Measurements from ENCODE around the gene C1QTNF9. TPM values are rescaled to one million over a fixed set of nuclear protein-coding genes. Genes with fewer than 3 reads are reported as not detected.

The C1QTNF9 gene
- total RNA-seq, 1 donor from 2014 or later = not detected

DNA sequence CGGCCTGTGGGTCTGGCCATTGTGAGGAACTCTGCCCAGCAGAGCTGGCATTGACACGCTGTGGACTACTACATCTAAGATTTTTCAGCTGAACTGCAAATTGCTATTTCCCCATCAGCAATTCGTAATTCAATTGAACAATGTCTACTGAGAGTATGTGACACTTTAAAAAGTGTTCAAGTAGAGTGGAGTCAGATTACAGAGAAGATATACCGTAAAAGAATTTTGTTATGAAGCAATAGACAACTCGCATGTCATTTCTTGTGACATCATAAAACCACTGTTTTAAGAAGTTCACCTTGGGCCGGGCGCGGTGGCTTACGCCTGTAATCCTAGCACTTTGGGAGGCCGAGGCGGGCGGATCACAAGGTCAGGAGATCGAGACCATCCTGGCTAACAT lies 32.5 kb upstream of the C1QTNF9 start:
- H3K9me3 ChIP-seq (ENCODE audit: low read depth) = no peaks in the 10 kb centered on the region
- H3F3A ChIP-seq (ENCODE audit: low read depth) = peaks cover under 1% of the 10 kb centered on the region
- TF ChIP-seq EZH2 (IDR thresholded peaks at IDR 0.05) (no peak), EZH2phosphoT487 (IDR thresholded peaks at IDR 0.05) (no peak)
- TF ChIP-seq, protein P1, sequence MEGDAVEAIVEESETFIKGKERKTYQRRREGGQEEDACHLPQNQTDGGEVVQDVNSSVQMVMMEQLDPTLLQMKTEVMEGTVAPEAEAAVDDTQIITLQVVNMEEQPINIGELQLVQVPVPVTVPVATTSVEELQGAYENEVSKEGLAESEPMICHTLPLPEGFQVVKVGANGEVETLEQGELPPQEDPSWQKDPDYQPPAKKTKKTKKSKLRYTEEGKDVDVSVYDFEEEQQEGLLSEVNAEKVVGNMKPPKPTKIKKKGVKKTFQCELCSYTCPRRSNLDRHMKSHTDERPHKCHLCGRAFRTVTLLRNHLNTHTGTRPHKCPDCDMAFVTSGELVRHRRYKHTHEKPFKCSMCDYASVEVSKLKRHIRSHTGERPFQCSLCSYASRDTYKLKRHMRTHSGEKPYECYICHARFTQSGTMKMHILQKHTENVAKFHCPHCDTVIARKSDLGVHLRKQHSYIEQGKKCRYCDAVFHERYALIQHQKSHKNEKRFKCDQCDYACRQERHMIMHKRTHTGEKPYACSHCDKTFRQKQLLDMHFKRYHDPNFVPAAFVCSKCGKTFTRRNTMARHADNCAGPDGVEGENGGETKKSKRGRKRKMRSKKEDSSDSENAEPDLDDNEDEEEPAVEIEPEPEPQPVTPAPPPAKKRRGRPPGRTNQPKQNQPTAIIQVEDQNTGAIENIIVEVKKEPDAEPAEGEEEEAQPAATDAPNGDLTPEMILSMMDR (IDR thresholded peaks at IDR 0.05) = no peak
- H2AFZ ChIP-seq (replicated peaks) = no peak overlapping the region
- H3K4me2 ChIP-seq = no peak overlapping the region
- no peak overlapping the region for H3K27ac Mint-ChIP-seq
- no peak overlapping the region for H3K9ac ChIP-seq
- H4K20me1 ChIP-seq (ENCODE audit: low read depth) = no peaks in the 10 kb centered on the region
- no peaks in the 10 kb centered on the region for H3K79me2 ChIP-seq (ENCODE audit: low read depth)
- H3K4me1 ChIP-seq = peaks cover 16% of the 10 kb centered on the region
- H3K4me1 Mint-ChIP-seq = peaks cover 20% of the 10 kb centered on the region
- DNase-seq (ENCODE audit: low spot score) = no peak
- H3K9me3 Mint-ChIP-seq = no peaks in the 10 kb centered on the region
- no peak overlapping the region for H3K4me3 ChIP-seq
- no peak overlapping the region for H3K4me3 Mint-ChIP-seq
- peaks cover 4% of the 10 kb centered on the region for H3K27me3 Mint-ChIP-seq (ENCODE audit: insufficient read depth, low read depth)
- H3K36me3 ChIP-seq = no peaks in the 10 kb centered on the region
- H3K36me3 Mint-ChIP-seq = peaks cover 4% of the 10 kb centered on the region
- no peak overlapping the region for H3K27ac ChIP-seq
- no peaks in the 10 kb centered on the region for H3K27me3 ChIP-seq

DNA sequence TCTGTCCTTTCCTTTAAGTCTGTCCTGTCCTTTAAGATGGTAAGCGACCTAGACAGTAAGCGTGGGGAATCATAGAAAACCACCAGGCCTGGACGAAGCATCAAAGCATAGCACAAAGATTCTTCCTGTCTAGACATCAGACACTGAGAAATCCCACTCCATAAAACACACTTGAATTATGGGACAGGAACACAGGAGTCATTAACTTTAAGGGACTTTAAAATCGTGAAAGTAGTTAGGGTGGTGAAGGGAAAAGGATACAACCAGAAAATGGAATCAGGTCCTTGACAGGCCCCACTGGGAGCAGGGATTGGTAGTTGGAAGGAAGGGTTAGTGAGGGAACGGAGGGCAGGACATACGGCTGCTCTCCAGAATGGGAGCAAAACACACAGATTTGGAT lies 31.6 kb upstream of the C1QTNF9 start:
- no peaks in the 10 kb centered on the region for H3K36me3 ChIP-seq
- Mint-ChIP-seq H3K4me1 (peaks cover 12% of the 10 kb centered on the region), H3K9me3 (no peaks in the 10 kb centered on the region), H3K36me3 (peaks cover 8% of the 10 kb centered on the region), H3K27me3 (ENCODE audit: insufficient read depth, low read depth) (peaks cover 4% of the 10 kb centered on the region), H3K27ac (no peak overlapping the region), H3K4me3 (no peak overlapping the region)
- TF ChIP-seq EZH2 (IDR thresholded peaks at IDR 0.05) = no peak
- no peak for TF ChIP-seq EZH2phosphoT487 (IDR thresholded peaks at IDR 0.05)
- TF ChIP-seq, protein P1 (IDR thresholded peaks at IDR 0.05) = no peak
- no peak overlapping the region for H2AFZ ChIP-seq (replicated peaks)
- H4K20me1 ChIP-seq (ENCODE audit: low read depth) = no peaks in the 10 kb centered on the region
- H3K4me3 ChIP-seq = no peak overlapping the region
- no peaks in the 10 kb centered on the region for H3K79me2 ChIP-seq (ENCODE audit: low read depth)
- DNase-seq (ENCODE audit: low spot score) = no peak
- H3K9me3 ChIP-seq (ENCODE audit: low read depth) = no peaks in the 10 kb centered on the region
- no peak overlapping the region for H3K4me2 ChIP-seq
- H3K9ac ChIP-seq = no peak overlapping the region
- H3F3A ChIP-seq (ENCODE audit: low read depth) = no peaks in the 10 kb centered on the region
- peaks cover 7% of the 10 kb centered on the region for H3K4me1 ChIP-seq
- H3K27me3 ChIP-seq = no peaks in the 10 kb centered on the region
- H3K27ac ChIP-seq = no peak overlapping the region

DNA sequence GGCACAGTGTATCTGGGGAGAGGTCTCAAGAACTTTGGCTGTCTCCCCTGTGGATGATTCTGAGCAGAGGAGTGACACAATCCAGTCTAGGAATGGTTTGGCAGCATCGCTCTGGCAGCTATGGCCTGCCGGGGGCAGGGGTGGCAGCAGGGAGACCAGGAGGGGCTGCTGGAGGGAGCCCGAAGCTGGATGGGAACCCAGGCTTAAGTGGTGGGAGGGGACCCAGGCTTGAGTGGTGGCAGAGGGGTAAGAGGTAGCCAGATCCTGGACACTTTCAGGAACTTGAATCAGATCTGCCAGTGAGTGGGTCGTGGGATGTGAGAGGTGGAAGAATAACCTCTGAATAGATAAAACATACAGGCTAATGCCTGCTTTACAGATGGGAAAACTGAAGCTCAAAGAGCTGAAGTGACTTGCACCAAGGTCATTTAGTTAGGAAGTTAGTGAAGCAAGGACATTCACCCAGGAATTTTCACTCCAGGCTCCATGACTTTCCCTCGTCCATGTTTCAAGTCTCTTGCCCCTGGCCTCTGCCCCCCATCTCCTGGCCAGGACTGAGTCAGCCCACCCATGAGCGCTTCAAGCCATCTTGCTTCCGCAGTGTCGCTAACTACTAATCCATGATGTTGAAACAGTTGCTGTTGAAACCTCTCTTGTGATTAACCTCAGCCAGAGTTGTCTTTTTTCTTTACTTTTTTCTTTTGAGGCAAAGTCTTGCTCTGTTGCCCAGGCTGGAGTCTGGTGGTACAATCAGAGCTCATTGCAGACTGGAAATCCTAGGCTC lies 29.9 kb upstream of the C1QTNF9 start:
- no peaks in the 10 kb centered on the region for H3K9me3 ChIP-seq (ENCODE audit: low read depth)
- peaks cover 13% of the 10 kb centered on the region for H3K36me3 Mint-ChIP-seq

More for the DNA sequence above, 29.9 kb upstream of the C1QTNF9 start:
- H3K27ac ChIP-seq = no peak overlapping the region
- H3F3A ChIP-seq (ENCODE audit: low read depth) = no peaks in the 10 kb centered on the region
- H3K27me3 Mint-ChIP-seq (ENCODE audit: insufficient read depth, low read depth) = peaks cover 1% of the 10 kb centered on the region
- TF ChIP-seq EZH2phosphoT487 (IDR thresholded peaks at IDR 0.05) = no peak
- TF ChIP-seq EZH2 (IDR thresholded peaks at IDR 0.05) = no peak
- TF ChIP-seq, protein P1 (IDR thresholded peaks at IDR 0.05) = no peak
- no peaks in the 10 kb centered on the region for H3K27me3 ChIP-seq
- H3K9me3 Mint-ChIP-seq = no peaks in the 10 kb centered on the region
- H3K4me3 ChIP-seq = no peak overlapping the region
- no peak for DNase-seq (ENCODE audit: low spot score)
- no peak overlapping the region for H3K4me3 Mint-ChIP-seq
- no peaks in the 10 kb centered on the region for H3K79me2 ChIP-seq (ENCODE audit: low read depth)
- peaks cover 8% of the 10 kb centered on the region for H3K4me1 Mint-ChIP-seq
- H3K4me1 ChIP-seq = peaks cover 6% of the 10 kb centered on the region
- H3K27ac Mint-ChIP-seq = no peak overlapping the region
- H3K4me2 ChIP-seq = no peak overlapping the region
- no peaks in the 10 kb centered on the region for H4K20me1 ChIP-seq (ENCODE audit: low read depth)
- H3K36me3 ChIP-seq = no peaks in the 10 kb centered on the region
- H3K9ac ChIP-seq = no peak overlapping the region
- no peak overlapping the region for H2AFZ ChIP-seq (replicated peaks)
